H9 (cell line): ENCODE results near the gene MAST1. TPM values are rescaled to one million over a fixed set of nuclear protein-coding genes. Genes with fewer than 3 reads are reported as not detected.
A peak's percentile ranks its signal among the peaks of the same experiment; 100 is the strongest.

Experiments
- DNase-seq: peaks from one replicate; pipeline ENCODE4 v3.0.0-alpha.2; 2017
- H2AFZ ChIP-seq: one replicate; pipeline ENCODE4 v1.6.1; 2013; ENCODE audit warnings: mild to moderate bottlenecking, low read length, control low read depth, moderate library complexity
- H2AK5ac ChIP-seq: 2 replicates; pipeline ENCODE4 v1.6.1; 2013; ENCODE audit warnings: low read length, control low read depth, mixed read lengths; ENCODE audit not compliant: insufficient read length
- H2BK120ac ChIP-seq: one replicate; pipeline ENCODE4 v1.6.1; 2013; ENCODE audit warnings: low read depth, mild to moderate bottlenecking, low read length, control low read depth, inconsistent platforms; ENCODE audit not compliant: poor library complexity, severe bottlenecking
- H2BK12ac ChIP-seq: 2 replicates; pipeline ENCODE4 v1.6.1; 2013; ENCODE audit warnings: low read length, control low read depth, mixed read lengths, low read depth; ENCODE audit not compliant: insufficient read length
- H2BK15ac ChIP-seq: 2 replicates; pipeline ENCODE4 v1.6.1; 2013; ENCODE audit warnings: low read depth, low read length, control low read depth
- H2BK20ac ChIP-seq: one replicate; pipeline ENCODE4 v1.6.1; 2013; ENCODE audit warnings: low read depth, mild to moderate bottlenecking, low read length, control low read depth, inconsistent platforms; ENCODE audit not compliant: poor library complexity, severe bottlenecking
- H2BK5ac ChIP-seq: 2 replicates; pipeline ENCODE4 v1.6.1; 2013; ENCODE audit warnings: low read length, control low read depth, mixed read lengths; ENCODE audit not compliant: insufficient read length
- H3K14ac ChIP-seq: 2 replicates; pipeline ENCODE4 v1.6.1; 2013; ENCODE audit warnings: low read length, control low read depth; ENCODE audit not compliant: insufficient read depth
- H3K18ac ChIP-seq: 2 replicates; pipeline ENCODE4 v1.6.1; 2013; ENCODE audit warnings: low read depth, mild to moderate bottlenecking, mixed read lengths, low read length, control low read depth; ENCODE audit not compliant: insufficient read length
- H3K23ac ChIP-seq: 2 replicates; pipeline ENCODE4 v1.6.1; 2013; ENCODE audit warnings: low read length, control low read depth, mixed read lengths, low read depth; ENCODE audit not compliant: insufficient read length
- H3K23me2 ChIP-seq: 2 replicates; pipeline ENCODE4 v1.6.1; 2013; ENCODE audit warnings: low read depth, mild to moderate bottlenecking, mixed read lengths, low read length, control low read depth; ENCODE audit not compliant: insufficient read length, poor library complexity, severe bottlenecking
- H3K27ac ChIP-seq: 2 replicates; pipeline ENCODE4 v1.5.1; 2013; ENCODE audit warnings: low read length, control low read depth, mixed read lengths, low read depth; ENCODE audit not compliant: insufficient read length
- H3K27me3 ChIP-seq: 2 replicates; pipeline ENCODE4 v1.6.1; 2013; ENCODE audit warnings: low read length, control low read depth, inconsistent platforms; ENCODE audit not compliant: insufficient read depth
- H3K4ac ChIP-seq: 2 replicates; pipeline ENCODE4 v1.6.1; 2013; ENCODE audit warnings: low read depth, mild to moderate bottlenecking, control low read depth, inconsistent platforms, low read length, moderate library complexity
- H3K4me1 ChIP-seq: 2 replicates; pipeline ENCODE4 v1.6.1; 2013; ENCODE audit warnings: low read length, control low read depth, inconsistent platforms; ENCODE audit not compliant: insufficient read depth
- H3K4me2 ChIP-seq: 2 replicates; pipeline ENCODE4 v1.6.1; 2013; ENCODE audit warnings: low read length, control low read depth, mixed read lengths; ENCODE audit not compliant: insufficient read length, insufficient read depth
- H3K56ac ChIP-seq: 2 replicates; pipeline ENCODE4 v1.6.1; 2013; ENCODE audit warnings: low read depth, mild to moderate bottlenecking, mixed read lengths, low read length, control low read depth; ENCODE audit not compliant: insufficient read length
- H3K79me1 ChIP-seq: 2 replicates; pipeline ENCODE4 v1.6.1; 2013; ENCODE audit warnings: low read depth, mild to moderate bottlenecking, moderate library complexity, low read length, control low read depth, inconsistent platforms; ENCODE audit not compliant: insufficient read depth, poor library complexity, severe bottlenecking
- H3K79me2 ChIP-seq: 2 replicates; pipeline ENCODE4 v1.6.1; 2013; ENCODE audit warnings: low read length, control low read depth, inconsistent platforms; ENCODE audit not compliant: insufficient read depth
- H3K9ac ChIP-seq: 2 replicates; pipeline ENCODE4 v1.6.1; 2013; ENCODE audit warnings: low read length, control low read depth, mixed read lengths; ENCODE audit not compliant: insufficient read length; ENCODE audit errors: extremely low read depth
- H3K9me3 ChIP-seq: one replicate; pipeline ENCODE4 v1.6.1; 2013; ENCODE audit warnings: low read depth, low read length, inconsistent platforms; ENCODE audit not compliant: control insufficient read depth
- H3T11ph ChIP-seq: one replicate; pipeline ENCODE4 v1.6.1; 2013; ENCODE audit warnings: mild to moderate bottlenecking, low read length, control low read depth, inconsistent platforms
- H4K20me1 ChIP-seq: one replicate; pipeline ENCODE4 v1.6.1; 2013; ENCODE audit not compliant: control insufficient read depth, insufficient read length, insufficient read depth
- H4K5ac ChIP-seq: 2 replicates; pipeline ENCODE4 v1.6.1; 2013; ENCODE audit warnings: low read depth, mild to moderate bottlenecking, mixed read lengths, low read length, control low read depth; ENCODE audit not compliant: insufficient read length
- H4K8ac ChIP-seq: replicated peaks from 2 replicates; pipeline ENCODE4 v1.6.1; 2013; ENCODE audit warnings: low read length, control low read depth, mixed read lengths, low read depth; ENCODE audit not compliant: insufficient read length
- H4K91ac ChIP-seq: 2 replicates; pipeline ENCODE4 v1.6.1; 2013; ENCODE audit warnings: low read depth, mild to moderate bottlenecking, moderate library complexity, mixed read lengths, low read length, control low read depth; ENCODE audit not compliant: insufficient read length
- H3K27ac Mint-ChIP-seq, 3 experiments: 2 replicates in 2 of 3; 3 replicates in 1 of 3; pipeline ENCODE4 v1.8.0; 2020 to 2021; ENCODE audit warnings: mixed read lengths in 3 of 3, mild to moderate bottlenecking in 1 of 3, moderate library complexity in 1 of 3
- H3K27me3 Mint-ChIP-seq: 2 replicates; pipeline ENCODE4 v1.8.0; 2021; ENCODE audit warnings: low read depth, mild to moderate bottlenecking, moderate library complexity, mixed read lengths
- H3K36me3 Mint-ChIP-seq, 3 experiments: 2 replicates in 2 of 3; 3 replicates in 1 of 3; pipeline ENCODE4 v1.8.0; 2020 to 2021; ENCODE audit warnings: low read depth in 3 of 3, mixed read lengths in 3 of 3; ENCODE audit not compliant: insufficient read depth in 1 of 3
- H3K4me1 Mint-ChIP-seq, 2 experiments: 2 replicates each; pipeline ENCODE4 v1.8.0; 2020; ENCODE audit warnings: mixed read lengths in 2 of 2
- H3K4me3 Mint-ChIP-seq, 2 experiments: 2 replicates in 1 of 2; 3 replicates in 1 of 2; pipeline ENCODE4 v1.8.0; 2020 to 2021; ENCODE audit warnings: mild to moderate bottlenecking in 2 of 2, mixed read lengths in 2 of 2, moderate library complexity in 1 of 2
- H3K9me3 Mint-ChIP-seq, 2 experiments: 2 replicates in 1 of 2; 3 replicates in 1 of 2; pipeline ENCODE4 v1.8.0; 2020; ENCODE audit warnings: mild to moderate bottlenecking in 2 of 2, mixed read lengths in 2 of 2, moderate library complexity in 1 of 2
- WGBS: extraction: QIAGEN DNeasy Blood & Tissue Kit; methylation state at CpG from one replicate; pipeline ENCODE4 v1.1.7; 2013; ENCODE audit warnings: missing lambda C conversion rate, low lambda C conversion rate, mixed read lengths; ENCODE audit not compliant: insufficient read length; ENCODE audit errors: extremely low coverage; 5-methylcytosine and 5-hydroxymethylcytosine counted together
- total RNA-seq: library from RNA; stranded (reverse); gene quantifications from 2 replicates; pipeline ENCODE4 v1.2.1, GENCODE V29; 2021
- TF ChIP-seq, protein P1 (sequence below): fragments of 200-600 bp; sonication (generic); conservative IDR thresholded peaks from 3 replicates; pipeline ENCODE4 v1.8.0; 2021; ENCODE audit warnings: antibody characterized with exemption, mild to moderate bottlenecking

Gene MAST1
- total RNA-seq, 1 experiment from 2014 or later, result 15.1 TPM

GRCh38 chr19:12868540-12869112 lies 30.3 kb downstream of the MAST1 start:
- no peak overlapping the region for H2BK20ac ChIP-seq
- peak; percentile 71 for DNase-seq
- H3K9ac ChIP-seq, result no peak overlapping the region
- no peaks in the 10 kb centered on the region for H3K79me2 ChIP-seq
- H3K9me3 ChIP-seq, result no peaks in the 10 kb centered on the region
- H3K23me2 ChIP-seq, result peaks cover 5% of the 10 kb centered on the region
- H2BK5ac ChIP-seq, result no peak overlapping the region
- peaks cover 3% of the 10 kb centered on the region; the same call in 1 of the 2 replicates for H3K4me1 ChIP-seq
- H3K36me3 Mint-ChIP-seq, result peaks cover 30 to 41% (median 31%) of the 10 kb centered on the region in 3 experiments
- H3K4me1 Mint-ChIP-seq, result peaks cover 24 to 32% of the 10 kb centered on the region in 2 experiments
- no peak overlapping the region for H3K56ac ChIP-seq
- no peak overlapping the region for H3K27ac ChIP-seq
- no peak overlapping the region for H3K14ac ChIP-seq
- no peak overlapping the region for H3K23ac ChIP-seq
- H4K91ac ChIP-seq, result no peak overlapping the region
- WGBS, result no CpG with 5 or more reads among the region's 10 CpGs
- H3K79me1 ChIP-seq, result no peaks in the 10 kb centered on the region
- H2AFZ ChIP-seq, result no peak overlapping the region
- H3K27me3 Mint-ChIP-seq, result peaks cover 5% of the 10 kb centered on the region
- no peak overlapping the region for H3K18ac ChIP-seq
- no peak overlapping the region for H3K4ac ChIP-seq
- H2BK15ac ChIP-seq, result no peak overlapping the region
- H2AK5ac ChIP-seq, result no peak overlapping the region
- no peak overlapping the region for H2BK12ac ChIP-seq
- TF ChIP-seq, protein P1, sequence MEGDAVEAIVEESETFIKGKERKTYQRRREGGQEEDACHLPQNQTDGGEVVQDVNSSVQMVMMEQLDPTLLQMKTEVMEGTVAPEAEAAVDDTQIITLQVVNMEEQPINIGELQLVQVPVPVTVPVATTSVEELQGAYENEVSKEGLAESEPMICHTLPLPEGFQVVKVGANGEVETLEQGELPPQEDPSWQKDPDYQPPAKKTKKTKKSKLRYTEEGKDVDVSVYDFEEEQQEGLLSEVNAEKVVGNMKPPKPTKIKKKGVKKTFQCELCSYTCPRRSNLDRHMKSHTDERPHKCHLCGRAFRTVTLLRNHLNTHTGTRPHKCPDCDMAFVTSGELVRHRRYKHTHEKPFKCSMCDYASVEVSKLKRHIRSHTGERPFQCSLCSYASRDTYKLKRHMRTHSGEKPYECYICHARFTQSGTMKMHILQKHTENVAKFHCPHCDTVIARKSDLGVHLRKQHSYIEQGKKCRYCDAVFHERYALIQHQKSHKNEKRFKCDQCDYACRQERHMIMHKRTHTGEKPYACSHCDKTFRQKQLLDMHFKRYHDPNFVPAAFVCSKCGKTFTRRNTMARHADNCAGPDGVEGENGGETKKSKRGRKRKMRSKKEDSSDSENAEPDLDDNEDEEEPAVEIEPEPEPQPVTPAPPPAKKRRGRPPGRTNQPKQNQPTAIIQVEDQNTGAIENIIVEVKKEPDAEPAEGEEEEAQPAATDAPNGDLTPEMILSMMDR, result no peak
- no peak overlapping the region for H4K5ac ChIP-seq
- H3K4me2 ChIP-seq, result no peak overlapping the region
- no peaks in the 10 kb centered on the region for H3K27me3 ChIP-seq
- no peak overlapping the region for H3T11ph ChIP-seq
- peak overlapping the region in 1 of 2 experiments; percentile 77; a peak in 2 of 5 replicates for H3K4me3 Mint-ChIP-seq
- H2BK120ac ChIP-seq, result no peak overlapping the region
- H3K9me3 Mint-ChIP-seq, result peaks cover 5 to 11% of the 10 kb centered on the region in 2 experiments; a peak in 4 of 5 replicates
- no peak overlapping the region for H3K27ac Mint-ChIP-seq
- H4K20me1 ChIP-seq, result peaks cover 7% of the 10 kb centered on the region
- no peak overlapping the region for H4K8ac ChIP-seq
